B cell (primary cell): ENCODE results near the gene RAC3. TPM values are rescaled to one million over a fixed set of nuclear protein-coding genes. Genes with fewer than 3 reads are reported as not detected.

Experiments
- ATAC-seq: fragments of 200-7000 bp; cut with Tn5 transposase; one replicate; pipeline ENCODE4 v1.10.0; 2021; ENCODE audit warnings: low read depth, mild to moderate bottlenecking, moderate number of reproducible peaks, moderate library complexity
- CTCF ChIA-PET: fragments of 350-600 bp; sonication (Branson Sonifier 250); formaldehyde crosslinking; loops from one replicate; lab custom pipeline; 2021; ENCODE audit warnings: antibody characterized with exemption, inconsistent platforms; lab: Charles Lee
- POLR2A ChIA-PET: fragments of 350-600 bp; sonication (Branson Sonifier 250); formaldehyde crosslinking; loops from one replicate; lab custom pipeline; 2021; ENCODE audit warnings: antibody characterized with exemption; lab: Charles Lee
- DNase-seq: peaks from one replicate; pipeline ENCODE4 v3.0.0; 2013
- H2AFZ ChIP-seq: 2 replicates; pipeline ENCODE4 v1.6.1; 2012; ENCODE audit warnings: mild to moderate bottlenecking, low read depth, low read length; ENCODE audit not compliant: insufficient read depth, poor library complexity, severe bottlenecking
- H3K27ac ChIP-seq, 2 donors: 1 replicate in 1 of 2; 2 replicates in 1 of 2; pipeline ENCODE4 v1.5.1; 2012 to 2013; ENCODE audit warnings: low read length in 2 of 2, mild to moderate bottlenecking in 2 of 2, moderate library complexity in 1 of 2
- H3K27me3 ChIP-seq, 4 experiments: fragments of 200-600 bp in 1 of 4; sonication (generic) in 1 of 4; replicated peaks in 1 of 4; 1 replicate in 2 of 4; 2 replicates in 2 of 4; pipeline versions ENCODE4 v1.6.1 to v1.7.0; 2013 to 2016; ENCODE audit warnings: low read length in 3 of 4, mild to moderate bottlenecking in 2 of 4, mixed read lengths in 1 of 4, moderate library complexity in 1 of 4; ENCODE audit not compliant: insufficient read depth in 4 of 4, control insufficient read depth in 3 of 4; ENCODE audit errors: control extremely low read depth in 1 of 4
- H3K36me3 ChIP-seq, 2 experiments: replicated peaks in 1 of 2; 1 replicate in 1 of 2; 2 replicates in 1 of 2; pipeline versions ENCODE4 v1.6.1 to v1.7.1; 2013; ENCODE audit warnings: low read length in 1 of 2; ENCODE audit not compliant: insufficient read depth in 2 of 2, control insufficient read depth in 1 of 2; ENCODE audit errors: control extremely low read depth in 1 of 2, extremely low read depth in 1 of 2
- H3K4me1 ChIP-seq, 2 donors: fragments of 200-600 bp in 1 of 2; sonication (generic) in 1 of 2; 1 replicate in 1 of 2; 2 replicates in 1 of 2; pipeline versions ENCODE4 v1.5.1 to v1.6.1; 2013 to 2017; ENCODE audit warnings: low read length in 2 of 2; ENCODE audit not compliant: control insufficient read depth in 2 of 2, insufficient read depth in 2 of 2
- H3K4me2 ChIP-seq: replicated peaks from 2 replicates; pipeline ENCODE3; 2012; ENCODE audit warnings: mild to moderate bottlenecking, low read depth, low read length; ENCODE audit not compliant: poor library complexity, severe bottlenecking
- H3K4me3 ChIP-seq, 5 experiments: fragments of 200-600 bp in 1 of 5; sonication (generic) in 1 of 5; 1 replicate in 3 of 5; 2 replicates in 2 of 5; pipeline versions ENCODE4 v1.5.1 to v1.7.0; 2011 to 2016; ENCODE audit warnings: low read length in 4 of 5, mild to moderate bottlenecking in 4 of 5, low read depth in 2 of 5, control low read depth in 1 of 5, moderate library complexity in 1 of 5; ENCODE audit not compliant: insufficient read depth in 1 of 5; ENCODE audit errors: control extremely low read depth in 1 of 5, extremely low read depth in 1 of 5
- H3K79me2 ChIP-seq: fragments of 200-600 bp; sonication (generic); one replicate; pipeline ENCODE4 v1.6.0; 2016; ENCODE audit warnings: low read length; ENCODE audit not compliant: control insufficient read depth, insufficient read depth
- H3K9ac ChIP-seq: fragments of 200-600 bp; sonication (generic); 2 replicates; pipeline ENCODE4 v1.6.1; 2017; ENCODE audit warnings: mild to moderate bottlenecking, low read length, moderate library complexity
- H3K9me3 ChIP-seq, 3 donors: one replicate each; pipeline versions ENCODE4 v1.6.1 to v1.7.1; 2013; ENCODE audit warnings: low read length in 2 of 3; ENCODE audit not compliant: control insufficient read depth in 2 of 3, insufficient read depth in 1 of 3; ENCODE audit errors: control extremely low read depth in 1 of 3
- H4K20me1 ChIP-seq: 2 replicates; pipeline ENCODE4 v1.6.0; 2012; ENCODE audit warnings: mild to moderate bottlenecking, low read length; ENCODE audit not compliant: insufficient read depth, control insufficient read depth, poor library complexity, severe bottlenecking
- H3K27ac Mint-ChIP-seq: one replicate; pipeline ENCODE4 v1.8.0; 2021; ENCODE audit warnings: mixed read lengths
- H3K27me3 Mint-ChIP-seq: one replicate; pipeline ENCODE4 v1.8.0; 2021; ENCODE audit warnings: mixed read lengths
- H3K4me1 Mint-ChIP-seq: one replicate; pipeline ENCODE4 v1.8.0; 2021; ENCODE audit warnings: mixed read lengths
- H3K4me3 Mint-ChIP-seq: one replicate; pipeline ENCODE4 v1.8.0; 2021; ENCODE audit warnings: mixed read lengths
- H3K9me3 Mint-ChIP-seq: one replicate; pipeline ENCODE4 v1.8.0; 2022; ENCODE audit warnings: mixed read lengths; ENCODE audit not compliant: insufficient read depth
- EZH2 ChIP-seq: IDR thresholded peaks from 2 replicates; pipeline ENCODE4 v1.6.1; 2012; ENCODE audit warnings: borderline replicate concordance, low read depth, mild to moderate bottlenecking, moderate library complexity, low read length; ENCODE audit not compliant: insufficient read depth, poor library complexity, severe bottlenecking
- WGBS: methylation state at CpG from one replicate; pipeline ENCODE4 v1.1.5; 2013; ENCODE audit warnings: missing lambda C conversion rate; ENCODE audit not compliant: insufficient coverage; 5-methylcytosine and 5-hydroxymethylcytosine counted together
- intact Hi-C: fragments of 100-400 bp; cut with micrococcal nuclease; formaldehyde crosslinking; loops from one replicate; pipeline ENCODE4 v1.10.0; 2022
- polyA plus RNA-seq: library from polyadenylated mRNA; depleted of rRNA; stranded (reverse); fragments of >200 nt; gene quantifications from 2 replicates; pipeline ENCODE4 v1.2.3, GENCODE V29; 2012
- total RNA-seq, 2 donors: library from RNA; stranded (reverse); fragments of 120-200 nt in 1 of 2; gene quantifications; 1 replicate in 1 of 2; 2 replicates in 1 of 2; pipeline versions ENCODE4 v1.2.3 to v1.2.4, GENCODE V29; 2013 to 2022
- TF ChIP-seq, protein P1 (sequence below): fragments of 200-600 bp; IDR thresholded peaks from one replicate; pipeline ENCODE4 v1.8.0; 2022; ENCODE audit warnings: antibody characterized with exemption, mild to moderate bottlenecking

RAC3 gene
- total and polyA plus RNA-seq, 2 donors (not counting 1 experiment from before 2014, with no cell fraction given): 0.62 to 2.0 TPM

DNA sequence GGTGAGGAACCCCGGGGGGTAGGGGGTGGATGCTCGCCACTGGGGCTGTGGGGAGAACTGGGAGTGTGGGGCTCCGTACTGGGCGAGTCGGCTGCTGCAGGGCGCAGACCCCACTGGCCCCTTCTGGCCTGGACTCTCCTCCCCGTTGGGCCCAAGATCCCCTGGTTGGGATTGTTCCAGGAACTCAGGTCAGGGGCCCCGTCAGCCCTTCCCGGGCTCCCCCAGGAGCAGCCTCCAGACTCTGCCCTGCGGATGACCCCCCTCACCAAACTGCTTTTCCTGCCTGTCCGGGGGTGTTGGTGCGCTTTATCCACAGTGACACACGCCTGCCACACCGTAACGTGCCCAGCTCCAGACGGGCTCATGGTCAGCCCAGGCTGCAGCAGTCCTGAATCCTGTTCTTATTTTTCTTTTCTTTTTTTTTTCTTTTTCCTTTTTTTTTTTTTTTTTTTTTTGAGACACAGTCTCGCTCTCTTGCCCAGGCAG lies 29.9 kb upstream of the RAC3 start:
- Histone ChIP-seq H3K27ac (no peak overlapping the region), H3K27me3 (no peaks in the 10 kb centered on the region), H3K9me3 (no peaks in the 10 kb centered on the region), H3K4me2 (no peak overlapping the region), H3K9ac (no peak overlapping the region), H3K4me1 (no peaks in the 10 kb centered on the region), H3K4me3 (no peak overlapping the region), H4K20me1 (peaks cover 7% of the 10 kb centered on the region), H3K36me3 (peaks cover 0 to 2% of the 10 kb centered on the region in 2 experiments), H2AFZ (no peak overlapping the region), H3K79me2 (peaks cover 3% of the 10 kb centered on the region)
- ATAC-seq (no peak), DNase-seq (no peak)
- no peak overlapping the region for H3K4me3 Mint-ChIP-seq
- intact Hi-C loops: no loop called here
- no peaks in the 10 kb centered on the region for H3K9me3 Mint-ChIP-seq
- ChIA-PET POLR2A (no interaction called here), CTCF (no interaction called here)
- 76% methylated on average over 16 of the region's 17 CpGs for WGBS
- no peaks in the 10 kb centered on the region for H3K27me3 Mint-ChIP-seq
- no peaks in the 10 kb centered on the region for H3K4me1 Mint-ChIP-seq
- no peak overlapping the region for H3K27ac Mint-ChIP-seq
- TF ChIP-seq, protein P1, sequence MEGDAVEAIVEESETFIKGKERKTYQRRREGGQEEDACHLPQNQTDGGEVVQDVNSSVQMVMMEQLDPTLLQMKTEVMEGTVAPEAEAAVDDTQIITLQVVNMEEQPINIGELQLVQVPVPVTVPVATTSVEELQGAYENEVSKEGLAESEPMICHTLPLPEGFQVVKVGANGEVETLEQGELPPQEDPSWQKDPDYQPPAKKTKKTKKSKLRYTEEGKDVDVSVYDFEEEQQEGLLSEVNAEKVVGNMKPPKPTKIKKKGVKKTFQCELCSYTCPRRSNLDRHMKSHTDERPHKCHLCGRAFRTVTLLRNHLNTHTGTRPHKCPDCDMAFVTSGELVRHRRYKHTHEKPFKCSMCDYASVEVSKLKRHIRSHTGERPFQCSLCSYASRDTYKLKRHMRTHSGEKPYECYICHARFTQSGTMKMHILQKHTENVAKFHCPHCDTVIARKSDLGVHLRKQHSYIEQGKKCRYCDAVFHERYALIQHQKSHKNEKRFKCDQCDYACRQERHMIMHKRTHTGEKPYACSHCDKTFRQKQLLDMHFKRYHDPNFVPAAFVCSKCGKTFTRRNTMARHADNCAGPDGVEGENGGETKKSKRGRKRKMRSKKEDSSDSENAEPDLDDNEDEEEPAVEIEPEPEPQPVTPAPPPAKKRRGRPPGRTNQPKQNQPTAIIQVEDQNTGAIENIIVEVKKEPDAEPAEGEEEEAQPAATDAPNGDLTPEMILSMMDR: no peak
- TF ChIP-seq EZH2: no peak

DNA sequence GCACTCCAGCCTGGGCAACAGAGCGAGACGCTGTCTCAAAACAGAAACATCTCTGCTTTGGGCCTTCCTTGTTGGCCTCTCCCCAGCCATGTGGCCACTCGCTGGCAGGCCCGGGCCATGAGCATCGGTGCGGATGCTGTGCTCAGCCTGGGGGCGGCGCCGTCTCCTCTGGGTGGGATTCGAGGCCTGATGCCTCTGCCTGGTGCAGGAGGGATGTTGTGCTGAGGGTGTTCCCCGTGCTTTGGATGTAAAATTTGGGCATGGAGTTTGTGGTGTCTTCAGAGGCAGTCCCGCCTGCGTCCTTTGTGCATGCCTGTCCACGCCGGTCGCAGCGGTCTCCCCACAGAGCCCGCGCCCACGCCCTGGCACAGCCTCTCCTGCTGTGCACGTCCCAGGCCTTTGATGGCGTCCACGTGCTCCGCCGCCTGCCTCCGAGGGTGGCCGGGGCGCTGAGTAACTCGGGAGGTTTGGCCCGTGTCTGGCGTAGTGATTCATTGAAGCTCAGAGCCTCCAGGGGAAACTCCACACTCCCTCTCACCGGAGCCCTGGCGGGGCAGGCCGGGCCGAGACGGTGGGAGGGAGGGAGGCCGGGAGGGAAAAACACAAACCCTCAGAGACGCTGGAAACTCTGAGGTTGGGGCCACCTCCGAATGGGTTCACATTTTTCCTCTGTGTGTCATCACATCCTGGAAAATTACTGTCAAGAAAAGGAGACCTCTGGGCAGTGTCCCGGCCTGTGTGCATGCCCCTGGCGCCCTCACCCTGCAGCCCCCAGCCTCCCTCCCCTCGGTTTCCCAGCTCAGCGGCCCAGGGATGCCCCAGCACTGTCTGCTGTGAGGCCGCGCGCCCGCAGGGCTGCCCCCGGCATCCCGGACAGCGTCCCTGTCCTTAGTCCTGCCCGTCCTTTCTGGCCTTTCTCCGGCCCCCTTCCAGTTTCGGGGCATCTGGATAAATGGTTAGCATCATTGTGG lies 27.8 kb upstream of the RAC3 start:
- Histone ChIP-seq H3K79me2 (peaks cover 3% of the 10 kb centered on the region), H3K27me3 (no peaks in the 10 kb centered on the region), H3K4me2 (no peak overlapping the region), H3K4me3 (no peak overlapping the region), H3K27ac (no peak overlapping the region), H2AFZ (no peak overlapping the region), H4K20me1 (peaks cover 7% of the 10 kb centered on the region), H3K4me1 (no peaks in the 10 kb centered on the region), H3K9ac (no peak overlapping the region), H3K36me3 (peaks cover 0 to 2% of the 10 kb centered on the region in 2 experiments), H3K9me3 (no peaks in the 10 kb centered on the region)
- intact Hi-C loops: no loop called here
- ATAC-seq: no peak
- H3K27me3 Mint-ChIP-seq: no peaks in the 10 kb centered on the region
- no peaks in the 10 kb centered on the region for H3K9me3 Mint-ChIP-seq
- ChIA-PET CTCF (no interaction called here), POLR2A (no interaction called here)
- WGBS: 95% methylated on average over 52 of the region's 53 CpGs
- no peak overlapping the region for H3K27ac Mint-ChIP-seq
- no peak overlapping the region for H3K4me3 Mint-ChIP-seq
- no peak for DNase-seq
- H3K4me1 Mint-ChIP-seq: no peaks in the 10 kb centered on the region
- TF ChIP-seq, protein P1: no peak
- TF ChIP-seq EZH2: no peak
